ENCODE measurements around the gene ATP5F1E. TPM values are rescaled to one million over a fixed set of nuclear protein-coding genes. Genes with fewer than 3 reads are reported as not detected.

ATP5F1E gene
- total and polyA plus RNA-seq, 9 donors = 61.9 to 220 (median 162) TPM

- no peak for DNase-seq
- peaks cover 4% of the 10 kb centered on the region for H3K27me3 ChIP-seq (ENCODE audit: control insufficient read depth, insufficient read depth, low read length)
Observed at GRCh38 chr20:59069026-59069425, 36.9 kb upstream of the ATP5F1E start.

DNA sequence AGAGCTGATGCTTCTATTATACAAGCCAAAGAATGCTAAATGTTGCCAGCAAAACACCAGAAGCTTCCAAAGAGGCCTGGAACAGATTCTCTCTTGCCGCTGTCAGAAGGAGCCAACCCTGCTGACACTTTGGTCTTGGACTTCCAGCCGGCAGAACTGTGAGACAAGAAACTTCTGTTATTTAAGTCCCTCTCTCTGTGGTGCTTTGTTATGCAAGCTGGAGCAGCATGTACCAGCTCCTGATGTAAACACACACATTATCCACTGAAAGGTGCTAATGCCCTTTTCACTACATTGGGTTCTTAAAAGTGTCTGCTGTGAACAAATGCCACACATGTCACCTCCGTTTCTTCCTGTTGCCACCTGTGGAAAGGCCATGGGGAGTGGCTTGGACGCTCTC lies 36.4 kb upstream of the ATP5F1E start:
- peaks cover 4% of the 10 kb centered on the region for H3K27me3 ChIP-seq (ENCODE audit: control insufficient read depth, insufficient read depth, low read length)
- no peaks in the 10 kb centered on the region for H3K4me1 ChIP-seq (ENCODE audit: control insufficient read depth, insufficient read depth, low read length)
- H3K27ac ChIP-seq (ENCODE audit: low read length) = no peak overlapping the region
- H3K4me3 ChIP-seq (ENCODE audit: low read length) = no peak overlapping the region
- WGBS (ENCODE audit: insufficient coverage) = 71% methylated on average over 1 of the region's 4 CpGs
- no peaks in the 10 kb centered on the region for H3K36me3 ChIP-seq (ENCODE audit: control insufficient read depth, insufficient read depth, low read length)
- H3K9me3 ChIP-seq (replicated peaks; ENCODE audit: control insufficient read depth, low read depth, low read length) = no peaks in the 10 kb centered on the region
- DNase-seq = no peak

More at GRCh38 chr20:59069026-59069425, 36.9 kb upstream of the ATP5F1E start:
- Histone ChIP-seq H3K36me3 (ENCODE audit: control insufficient read depth, insufficient read depth, low read length) (no peaks in the 10 kb centered on the region), H3K9me3 (replicated peaks; ENCODE audit: control insufficient read depth, low read depth, low read length) (no peaks in the 10 kb centered on the region), H3K27ac (ENCODE audit: low read length) (no peak overlapping the region), H3K4me3 (ENCODE audit: low read length) (no peak overlapping the region), H3K4me1 (ENCODE audit: control insufficient read depth, insufficient read depth, low read length) (no peaks in the 10 kb centered on the region)
- WGBS (ENCODE audit: insufficient coverage) = no CpG with 5 or more reads among the region's 2 CpGs

DNA sequence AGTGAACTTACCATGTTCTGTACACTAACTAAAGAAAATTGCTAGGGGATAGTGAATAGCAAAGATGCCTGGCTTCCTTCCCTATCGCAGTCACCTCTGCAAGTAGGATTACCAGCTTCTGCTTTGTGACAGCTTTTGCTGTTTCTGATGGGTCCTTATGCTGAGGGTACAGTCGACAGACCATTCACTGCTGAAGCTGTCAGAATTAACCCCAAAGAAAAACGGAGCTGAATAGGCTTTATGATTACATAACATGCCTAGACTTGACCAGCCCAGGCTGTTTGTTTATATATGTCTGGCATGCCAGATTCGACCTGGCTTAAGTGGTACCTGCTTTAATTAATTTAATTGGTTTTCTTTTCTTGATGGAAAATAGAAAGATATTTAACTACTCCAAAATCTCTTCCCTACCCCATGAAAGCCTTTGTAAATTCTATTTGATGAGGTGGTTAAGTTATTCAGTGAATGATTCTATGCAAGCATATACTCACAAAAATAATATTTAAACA lies 32.1 kb upstream of the ATP5F1E start:
- H3K9me3 ChIP-seq (replicated peaks; ENCODE audit: control insufficient read depth, low read depth, low read length) = no peaks in the 10 kb centered on the region
- H3K4me3 ChIP-seq (ENCODE audit: low read length) = no peak overlapping the region
- DNase-seq = no peak
- H3K27me3 ChIP-seq (ENCODE audit: control insufficient read depth, insufficient read depth, low read length) = peaks cover 2% of the 10 kb centered on the region
- H3K36me3 ChIP-seq (ENCODE audit: control insufficient read depth, insufficient read depth, low read length) = no peaks in the 10 kb centered on the region
- WGBS (ENCODE audit: insufficient coverage) = no CpG with 5 or more reads among the region's 4 CpGs
- no peaks in the 10 kb centered on the region for H3K4me1 ChIP-seq (ENCODE audit: control insufficient read depth, insufficient read depth, low read length)
- H3K27ac ChIP-seq (ENCODE audit: low read length) = no peak overlapping the region

DNA sequence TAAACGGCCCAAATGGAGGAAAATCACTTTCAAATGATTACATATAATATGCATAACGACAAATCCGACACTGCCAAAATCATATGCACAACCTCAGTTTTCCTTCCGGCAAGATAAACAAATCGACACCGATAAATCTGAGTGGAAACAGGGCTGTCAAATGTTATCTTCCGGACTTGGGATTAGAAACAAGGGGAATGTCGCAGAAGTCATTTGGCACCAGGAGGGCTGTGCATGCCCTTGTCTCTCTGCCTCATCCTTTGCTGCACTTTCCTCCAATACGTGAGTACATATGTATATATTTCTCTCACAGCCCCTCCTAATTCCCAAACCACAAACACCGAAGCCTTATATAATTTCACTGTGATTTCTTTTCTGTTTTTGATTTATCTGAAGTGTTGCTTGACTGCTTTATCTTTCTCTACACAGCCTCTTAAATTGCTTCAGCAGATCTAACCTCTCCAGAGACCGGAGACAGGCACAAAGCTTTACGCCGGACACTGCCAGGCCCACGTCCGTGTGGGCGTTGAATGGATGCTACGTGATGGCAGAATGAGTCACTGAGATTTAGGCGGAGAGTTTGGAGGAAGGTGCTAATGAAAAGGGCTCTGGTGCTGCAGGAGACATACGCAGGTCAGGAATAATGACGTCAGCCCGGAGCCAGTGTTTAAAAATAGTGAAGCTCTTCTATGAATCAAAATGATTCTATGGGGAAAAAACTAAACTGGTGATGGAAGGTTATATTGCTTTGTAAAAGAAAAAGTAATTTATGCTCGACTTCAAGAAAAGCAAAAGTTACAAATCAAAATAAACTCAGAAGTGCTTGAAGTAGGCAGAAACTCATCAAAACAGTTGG lies 31.5 kb upstream of the ATP5F1E start:
- Histone ChIP-seq H3K9me3 (replicated peaks; ENCODE audit: control insufficient read depth, low read depth, low read length) (no peaks in the 10 kb centered on the region), H3K36me3 (ENCODE audit: control insufficient read depth, insufficient read depth, low read length) (no peaks in the 10 kb centered on the region), H3K27ac (ENCODE audit: low read length) (no peak overlapping the region), H3K4me3 (ENCODE audit: low read length) (no peak overlapping the region), H3K4me1 (ENCODE audit: control insufficient read depth, insufficient read depth, low read length) (no peaks in the 10 kb centered on the region), H3K27me3 (ENCODE audit: control insufficient read depth, insufficient read depth, low read length) (peaks cover 2% of the 10 kb centered on the region)
- peak; percentile 35 for DNase-seq
- 30% methylated on average over 14 of the region's 22 CpGs for WGBS (ENCODE audit: insufficient coverage)

DNA sequence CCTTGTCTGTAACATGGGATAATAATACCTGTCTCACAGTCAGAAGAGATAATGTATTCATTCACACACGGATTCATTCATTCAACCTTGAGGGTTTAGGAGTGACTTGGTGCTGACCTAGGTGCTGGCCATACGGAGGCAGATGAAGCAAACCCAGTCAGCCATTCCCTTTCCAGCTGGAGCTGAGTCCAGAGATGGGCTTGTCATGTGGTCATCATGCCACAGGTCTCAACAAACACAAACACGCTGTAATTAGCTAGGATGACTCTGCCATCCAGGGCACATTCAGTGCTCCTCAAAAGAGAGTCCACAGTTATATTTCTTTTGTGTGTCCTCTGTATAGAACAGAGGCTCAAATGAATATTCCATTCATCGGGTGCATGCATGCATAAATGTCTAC lies 29.9 kb upstream of the ATP5F1E start:
- WGBS (ENCODE audit: insufficient coverage) = 69% methylated on average over 2 of the region's 4 CpGs
- H3K27ac ChIP-seq (ENCODE audit: low read length) = no peak overlapping the region
- no peak for DNase-seq
- H3K4me1 ChIP-seq (ENCODE audit: control insufficient read depth, insufficient read depth, low read length) = no peaks in the 10 kb centered on the region
- H3K36me3 ChIP-seq (ENCODE audit: control insufficient read depth, insufficient read depth, low read length) = no peaks in the 10 kb centered on the region
- H3K9me3 ChIP-seq (replicated peaks; ENCODE audit: control insufficient read depth, low read depth, low read length) = no peaks in the 10 kb centered on the region
- no peak overlapping the region for H3K4me3 ChIP-seq (ENCODE audit: low read length)
- peaks cover 2% of the 10 kb centered on the region for H3K27me3 ChIP-seq (ENCODE audit: control insufficient read depth, insufficient read depth, low read length)

- H3K27ac ChIP-seq (ENCODE audit: low read length) = no peak overlapping the region
- WGBS (ENCODE audit: insufficient coverage) = no CpG with 5 or more reads among the region's 7 CpGs
- H3K4me1 ChIP-seq (ENCODE audit: control insufficient read depth, insufficient read depth, low read length) = peaks cover 4% of the 10 kb centered on the region
- no peaks in the 10 kb centered on the region for H3K27me3 ChIP-seq (ENCODE audit: control insufficient read depth, insufficient read depth, low read length)
- peak; percentile 35 for DNase-seq
- no peaks in the 10 kb centered on the region for H3K9me3 ChIP-seq (replicated peaks; ENCODE audit: control insufficient read depth, low read depth, low read length)
- H3K36me3 ChIP-seq (ENCODE audit: control insufficient read depth, insufficient read depth, low read length) = no peaks in the 10 kb centered on the region
- no peak overlapping the region for H3K4me3 ChIP-seq (ENCODE audit: low read length)
Observed at GRCh38 chr20:59055302-59055701, 23.2 kb upstream of the ATP5F1E start.

- Histone ChIP-seq H3K9me3 (replicated peaks; ENCODE audit: control insufficient read depth, low read depth, low read length) (no peaks in the 10 kb centered on the region), H3K4me3 (ENCODE audit: low read length) (no peak overlapping the region), H3K27me3 (ENCODE audit: control insufficient read depth, insufficient read depth, low read length) (no peaks in the 10 kb centered on the region), H3K4me1 (ENCODE audit: control insufficient read depth, insufficient read depth, low read length) (peaks cover 4% of the 10 kb centered on the region), H3K27ac (ENCODE audit: low read length) (no peak overlapping the region), H3K36me3 (ENCODE audit: control insufficient read depth, insufficient read depth, low read length) (no peaks in the 10 kb centered on the region)
- 77% methylated on average over 4 of the region's 6 CpGs for WGBS (ENCODE audit: insufficient coverage)
- peak; percentile 32 for DNase-seq
Observed at GRCh38 chr20:59051666-59052185, 19.6 kb upstream of the ATP5F1E start.

GRCh38 chr20:59050437-59050836 lies 18.3 kb upstream of the ATP5F1E start:
- no CpG with 5 or more reads among the region's 1 CpG for WGBS (ENCODE audit: insufficient coverage)
- no peaks in the 10 kb centered on the region for H3K27me3 ChIP-seq (ENCODE audit: control insufficient read depth, insufficient read depth, low read length)

DNA sequence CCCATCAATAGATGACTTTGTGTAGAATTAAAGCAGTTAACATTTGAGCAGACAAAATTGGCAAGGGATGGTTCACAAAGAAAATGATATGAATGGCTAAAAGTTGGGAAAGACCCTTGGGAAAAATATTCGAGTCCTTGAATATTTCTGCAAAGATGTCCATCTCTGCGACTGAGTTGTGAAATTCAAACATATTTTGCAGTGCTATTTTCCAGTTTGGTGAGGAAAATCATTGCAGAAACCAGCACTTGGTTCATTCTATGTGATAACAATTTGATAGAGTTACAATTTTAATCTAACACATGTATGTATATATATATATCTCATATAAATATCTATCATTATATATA lies 16.5 kb upstream of the ATP5F1E start:
- 43% methylated on average over 1 of the region's 2 CpGs for WGBS (ENCODE audit: insufficient coverage)
- Histone ChIP-seq H3K9me3 (replicated peaks; ENCODE audit: control insufficient read depth, low read depth, low read length) (no peaks in the 10 kb centered on the region), H3K4me1 (ENCODE audit: control insufficient read depth, insufficient read depth, low read length) (peaks cover 4% of the 10 kb centered on the region), H3K36me3 (ENCODE audit: control insufficient read depth, insufficient read depth, low read length) (no peaks in the 10 kb centered on the region), H3K27me3 (ENCODE audit: control insufficient read depth, insufficient read depth, low read length) (no peaks in the 10 kb centered on the region), H3K27ac (ENCODE audit: low read length) (no peak overlapping the region), H3K4me3 (ENCODE audit: low read length) (no peak overlapping the region)
- no peak for DNase-seq

More at GRCh38 chr20:59050437-59050836, 18.3 kb upstream of the ATP5F1E start:
- no peak overlapping the region for H3K4me3 ChIP-seq (ENCODE audit: low read length)
- no peaks in the 10 kb centered on the region for H3K9me3 ChIP-seq (replicated peaks; ENCODE audit: control insufficient read depth, low read depth, low read length)
- H3K36me3 ChIP-seq (ENCODE audit: control insufficient read depth, insufficient read depth, low read length) = no peaks in the 10 kb centered on the region
- H3K4me1 ChIP-seq (ENCODE audit: control insufficient read depth, insufficient read depth, low read length) = peaks cover 4% of the 10 kb centered on the region
- H3K27ac ChIP-seq (ENCODE audit: low read length) = no peak overlapping the region
- DNase-seq = peak; percentile 14

DNA sequence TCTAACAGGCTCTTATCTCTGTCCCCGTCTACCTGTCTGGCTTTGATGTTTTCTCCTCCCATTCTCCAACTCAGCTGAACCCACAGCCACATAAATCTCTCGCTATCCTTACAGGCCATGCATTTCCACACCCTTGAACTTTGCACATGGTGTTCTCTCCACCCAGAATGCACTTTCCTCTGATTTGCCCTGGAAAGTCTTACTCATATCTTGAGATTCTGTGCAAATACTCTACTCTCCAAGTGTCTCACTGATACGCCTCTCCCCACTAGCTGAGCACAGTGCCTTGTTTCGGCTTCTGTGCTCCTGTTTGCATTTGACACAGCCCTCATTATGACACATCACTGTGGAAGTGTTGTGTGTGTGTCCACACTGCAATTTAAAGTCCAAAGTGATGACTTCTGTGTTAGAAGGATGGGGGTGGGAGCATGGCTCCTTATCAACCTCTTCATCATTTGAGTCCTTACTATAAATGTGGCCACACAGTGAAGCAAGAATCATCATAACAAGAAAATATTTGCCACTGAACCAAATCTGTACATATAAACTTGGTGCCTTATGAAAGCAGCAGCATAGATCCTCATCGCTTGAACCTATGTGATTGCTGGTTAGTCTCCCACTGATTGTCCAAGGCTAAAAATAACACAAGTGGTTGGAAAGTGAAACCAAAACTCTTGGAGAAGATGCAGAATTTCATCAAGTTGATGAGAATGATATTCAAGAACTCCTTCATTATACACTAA lies 16.0 kb upstream of the ATP5F1E start:
- peaks cover 8% of the 10 kb centered on the region for H3K4me1 ChIP-seq (ENCODE audit: control insufficient read depth, insufficient read depth, low read length)
- DNase-seq = no peak
- no peaks in the 10 kb centered on the region for H3K27me3 ChIP-seq (ENCODE audit: control insufficient read depth, insufficient read depth, low read length)
- H3K4me3 ChIP-seq (ENCODE audit: low read length) = no peak overlapping the region
- WGBS (ENCODE audit: insufficient coverage) = 78% methylated on average over 2 of the region's 5 CpGs
- no peaks in the 10 kb centered on the region for H3K9me3 ChIP-seq (replicated peaks; ENCODE audit: control insufficient read depth, low read depth, low read length)
- H3K27ac ChIP-seq (ENCODE audit: low read length) = no peak overlapping the region
- no peaks in the 10 kb centered on the region for H3K36me3 ChIP-seq (ENCODE audit: control insufficient read depth, insufficient read depth, low read length)
